ENCODE results near the gene LSM7.

DNA sequence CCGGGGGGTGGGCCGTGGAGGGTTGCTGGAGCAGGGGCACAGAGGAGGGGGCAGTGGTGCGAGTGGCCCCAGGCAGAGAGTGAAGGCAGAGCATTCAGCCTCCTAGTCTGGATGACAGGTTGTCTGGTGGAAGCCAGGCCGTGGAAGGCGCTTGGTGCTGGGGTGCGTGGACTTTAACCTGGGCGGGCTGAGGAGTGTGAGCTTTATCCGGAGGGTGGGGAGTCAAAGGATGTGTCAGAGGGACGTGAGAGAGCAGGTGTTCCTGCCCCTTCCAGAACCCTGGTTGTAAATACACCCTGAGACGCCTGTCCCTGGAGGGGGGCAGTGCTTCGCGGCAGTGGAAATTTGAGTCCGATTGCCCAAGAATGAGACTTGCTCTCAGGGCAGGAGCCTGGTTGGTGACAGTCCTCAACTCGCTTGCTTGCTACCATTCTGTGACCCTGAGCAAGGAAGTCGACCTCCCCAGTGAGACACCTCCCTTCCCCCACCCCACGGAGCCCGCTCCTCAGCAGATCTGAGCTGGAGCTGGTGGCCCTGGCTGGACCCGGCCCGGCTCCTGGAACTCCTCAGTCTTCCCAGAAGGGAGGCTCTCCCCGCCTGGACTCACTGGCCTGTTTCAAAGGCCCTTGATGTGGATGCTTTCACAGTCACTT is 2.4 kb upstream of the LSM7 start:
- TF ChIP-seq POLR2A (IDR thresholded peaks at IDR 0.05), result no peak
- TF ChIP-seq, protein P1, sequence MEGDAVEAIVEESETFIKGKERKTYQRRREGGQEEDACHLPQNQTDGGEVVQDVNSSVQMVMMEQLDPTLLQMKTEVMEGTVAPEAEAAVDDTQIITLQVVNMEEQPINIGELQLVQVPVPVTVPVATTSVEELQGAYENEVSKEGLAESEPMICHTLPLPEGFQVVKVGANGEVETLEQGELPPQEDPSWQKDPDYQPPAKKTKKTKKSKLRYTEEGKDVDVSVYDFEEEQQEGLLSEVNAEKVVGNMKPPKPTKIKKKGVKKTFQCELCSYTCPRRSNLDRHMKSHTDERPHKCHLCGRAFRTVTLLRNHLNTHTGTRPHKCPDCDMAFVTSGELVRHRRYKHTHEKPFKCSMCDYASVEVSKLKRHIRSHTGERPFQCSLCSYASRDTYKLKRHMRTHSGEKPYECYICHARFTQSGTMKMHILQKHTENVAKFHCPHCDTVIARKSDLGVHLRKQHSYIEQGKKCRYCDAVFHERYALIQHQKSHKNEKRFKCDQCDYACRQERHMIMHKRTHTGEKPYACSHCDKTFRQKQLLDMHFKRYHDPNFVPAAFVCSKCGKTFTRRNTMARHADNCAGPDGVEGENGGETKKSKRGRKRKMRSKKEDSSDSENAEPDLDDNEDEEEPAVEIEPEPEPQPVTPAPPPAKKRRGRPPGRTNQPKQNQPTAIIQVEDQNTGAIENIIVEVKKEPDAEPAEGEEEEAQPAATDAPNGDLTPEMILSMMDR (IDR thresholded peaks at IDR 0.05), result no peak
